Spinal cord (tissue), 10 donors: ENCODE results near the gene TRMO. TPM values are rescaled to one million over a fixed set of nuclear protein-coding genes. Genes with fewer than 3 reads are reported as not detected.

Experiments
- DNase-seq, 6 donors: peaks; one replicate each; pipeline versions ENCODE4 v3.0.0 to v3.0.0-alpha.2; 2013 to 2015; ENCODE audit warnings: low spot score in 6 of 6, low read depth in 4 of 6
- H3K27ac ChIP-seq: one replicate; pipeline ENCODE4 v1.5.1; 2013; ENCODE audit warnings: low read depth, low read length, control low read depth
- H3K27me3 ChIP-seq: one replicate; pipeline ENCODE4 v1.6.1; 2013; ENCODE audit warnings: low read length; ENCODE audit not compliant: control insufficient read depth, insufficient read depth
- H3K36me3 ChIP-seq: one replicate; pipeline ENCODE4 v1.6.1; 2013; ENCODE audit warnings: low read length; ENCODE audit not compliant: control insufficient read depth, insufficient read depth
- H3K4me1 ChIP-seq: one replicate; pipeline ENCODE4 v1.6.1; 2013; ENCODE audit warnings: low read length; ENCODE audit not compliant: control insufficient read depth, insufficient read depth
- H3K4me3 ChIP-seq: one replicate; pipeline ENCODE4 v1.5.1; 2013; ENCODE audit warnings: low read depth, low read length, control low read depth
- H3K9me3 ChIP-seq: one replicate; pipeline ENCODE4 v1.6.1; 2013; ENCODE audit warnings: low read length; ENCODE audit not compliant: control insufficient read depth, insufficient read depth
- WGBS: methylation state at CpG from one replicate; pipeline ENCODE4 v1.1.5; 2013; ENCODE audit warnings: missing lambda C conversion rate; ENCODE audit not compliant: insufficient coverage; 5-methylcytosine and 5-hydroxymethylcytosine counted together
- polyA plus RNA-seq, 2 donors: library from polyadenylated mRNA; unstranded; fragments of 120-200 nt; gene quantifications; one replicate each; pipeline ENCODE4 v1.2.1, GENCODE V29; 2013; ENCODE audit not compliant: insufficient read length in 2 of 2
- total RNA-seq, 2 donors: library from RNA; depleted of rRNA in 1 of 2; stranded (reverse); fragments of 120-200 nt in 1 of 2; fragments of >200 nt in 1 of 2; gene quantifications; one replicate each; pipeline versions ENCODE4 v1.2.3 to v1.2.4, GENCODE V29; 2013 to 2014
- donor health status: healthy.

The TRMO gene
- total and polyA plus RNA-seq, 4 donors, result 13.5 to 21.0 (median 17.1) TPM

DNA sequence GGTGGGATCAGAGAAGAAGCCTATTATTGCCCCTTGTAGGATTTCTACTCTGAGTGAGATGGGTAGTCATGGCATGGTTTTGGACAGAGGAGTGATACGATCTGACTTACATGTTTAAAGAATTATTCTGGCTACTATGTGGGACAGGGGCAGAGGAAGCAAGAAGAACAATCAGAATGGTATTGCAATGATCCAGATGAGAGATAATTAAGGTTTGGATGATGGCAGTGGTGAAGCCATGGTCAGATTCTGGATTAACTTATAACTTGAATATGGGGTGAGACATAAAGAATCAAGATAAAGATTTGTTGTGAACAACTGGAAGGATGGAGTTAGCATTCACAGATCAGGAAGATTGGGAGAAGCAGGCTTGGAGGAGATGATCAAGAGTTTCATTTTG is 19.0 kb upstream of the TRMO start:
- H3K27me3 ChIP-seq, result peaks cover 29% of the 10 kb centered on the region
- H3K36me3 ChIP-seq, result no peaks in the 10 kb centered on the region
- 92% methylated on average over 1 of the region's 1 CpG for WGBS
- no peak overlapping the region for H3K4me3 ChIP-seq
- no peak for DNase-seq
- no peak overlapping the region for H3K27ac ChIP-seq
- H3K9me3 ChIP-seq, result no peaks in the 10 kb centered on the region
- H3K4me1 ChIP-seq, result no peaks in the 10 kb centered on the region

DNA sequence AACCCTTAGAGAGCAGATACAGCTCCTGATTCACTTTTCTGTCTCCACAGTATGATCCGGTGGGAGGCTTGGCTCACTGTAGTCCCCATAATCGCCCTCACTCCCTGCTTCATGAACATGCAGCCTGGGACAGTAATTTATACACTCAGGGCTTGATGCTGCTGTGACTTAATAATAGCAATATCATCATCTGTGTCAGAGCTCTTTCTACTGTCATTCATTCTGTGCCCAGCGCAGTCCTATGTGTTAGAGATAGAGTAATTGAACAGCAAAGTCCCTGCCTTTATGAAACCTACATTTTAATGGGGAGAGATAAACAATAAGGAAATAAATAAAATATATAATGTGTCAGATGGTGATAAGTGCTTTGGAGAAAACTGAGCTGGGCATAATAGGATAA is 18.4 kb upstream of the TRMO start:
- Histone ChIP-seq H3K27me3 (peaks cover 31% of the 10 kb centered on the region), H3K27ac (no peak overlapping the region), H3K9me3 (no peaks in the 10 kb centered on the region), H3K4me1 (no peaks in the 10 kb centered on the region), H3K36me3 (no peaks in the 10 kb centered on the region), H3K4me3 (no peak overlapping the region)
- WGBS, result 80% methylated on average over 1 of the region's 3 CpGs
- no peak for DNase-seq

DNA sequence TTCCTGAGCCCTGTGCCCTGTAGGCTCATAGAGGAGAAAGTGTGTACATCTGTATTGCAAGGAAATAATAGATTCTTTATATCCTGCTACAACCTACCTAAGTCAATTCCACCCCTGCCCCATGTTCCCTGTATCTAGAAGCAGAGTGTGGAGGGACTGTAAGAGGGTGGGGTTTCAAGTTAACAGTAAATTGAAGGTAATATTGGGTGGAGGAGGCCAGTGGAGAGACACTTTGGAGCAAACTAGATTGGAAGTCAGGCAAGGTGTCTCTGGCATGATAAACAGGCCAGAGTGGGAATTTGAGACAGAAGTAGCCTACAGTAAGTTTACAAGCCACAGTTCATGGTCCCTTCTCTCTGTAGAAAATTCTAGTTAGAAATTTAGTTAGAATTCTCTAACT is 17.9 kb upstream of the TRMO start:
- DNase-seq, result no peak
- H3K27ac ChIP-seq, result no peak overlapping the region
- peaks cover 31% of the 10 kb centered on the region for H3K27me3 ChIP-seq

DNA sequence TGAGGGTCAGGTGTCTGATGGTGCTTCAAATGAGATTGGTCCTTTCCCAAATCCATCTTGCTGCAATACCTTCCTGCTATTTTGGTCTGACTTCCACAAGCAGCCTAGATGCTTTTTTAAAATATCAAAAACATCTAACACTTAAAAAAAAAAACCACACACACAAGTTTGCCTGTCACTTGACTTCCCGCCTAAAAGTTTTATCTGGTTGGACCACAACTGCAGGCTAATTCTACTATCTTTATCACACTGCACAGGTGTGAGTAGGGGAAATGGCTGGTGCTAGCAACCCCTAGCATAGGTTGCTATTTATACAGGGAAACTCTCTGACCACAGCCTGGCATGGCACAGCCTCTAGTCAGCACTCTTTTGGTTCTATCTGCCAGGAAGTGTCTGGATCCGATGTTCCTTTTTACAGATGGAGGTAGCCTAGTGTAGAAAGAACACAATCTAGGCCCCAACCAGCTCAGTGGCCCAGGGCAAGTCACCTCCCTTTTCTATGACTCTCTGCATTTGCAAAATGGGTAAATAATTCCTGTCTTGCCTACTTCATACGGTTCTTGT is 15.9 kb upstream of the TRMO start, which contains the start of gene HEMGN:
TSS of gene HEMGN (minus strand) at position 92 of the 564 bp plus-strand sequence. CDS start at position 56, 36 bp downstream.
- Histone ChIP-seq H3K9me3 (no peaks in the 10 kb centered on the region), H3K4me1 (peaks cover 10% of the 10 kb centered on the region), H3K27me3 (peaks cover 19% of the 10 kb centered on the region), H3K4me3 (no peak within 1 kb of the TSS), H3K36me3 (no peaks in the 10 kb centered on the region), H3K27ac (no peak within 1 kb of the TSS)
- WGBS, result 67% methylated on average over 1 of the region's 3 CpGs
- no peak for DNase-seq

More for the DNA sequence above, 17.9 kb upstream of the TRMO start:
- Histone ChIP-seq H3K4me3 (no peak overlapping the region), H3K36me3 (no peaks in the 10 kb centered on the region), H3K4me1 (peaks cover 2% of the 10 kb centered on the region), H3K9me3 (no peaks in the 10 kb centered on the region)

DNA sequence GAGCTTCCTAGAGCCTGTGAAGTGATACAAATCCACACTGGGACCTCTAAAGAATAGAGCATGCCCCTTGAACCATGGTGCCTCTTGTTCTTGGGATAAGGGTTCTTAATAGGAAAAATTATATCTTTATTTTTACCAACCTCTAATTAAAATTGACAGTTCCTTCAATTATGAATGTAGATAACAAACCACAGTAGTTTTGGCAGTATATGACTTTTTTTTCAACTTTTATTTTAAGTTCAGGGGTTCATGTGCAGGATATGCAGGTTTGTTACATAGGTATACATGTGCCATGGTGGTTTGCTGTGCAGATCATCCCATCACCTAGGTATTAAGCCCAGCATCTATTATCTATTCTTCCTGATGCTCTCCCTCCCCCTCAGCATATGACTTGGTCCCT is 14.7 kb upstream of the TRMO start:
- no peak overlapping the region for H3K27ac ChIP-seq
- DNase-seq, result no peak
- peaks cover 10% of the 10 kb centered on the region for H3K4me1 ChIP-seq
- H3K27me3 ChIP-seq, result peaks cover 14% of the 10 kb centered on the region
- H3K9me3 ChIP-seq, result no peaks in the 10 kb centered on the region
- no peak overlapping the region for H3K4me3 ChIP-seq
- no peaks in the 10 kb centered on the region for H3K36me3 ChIP-seq

DNA sequence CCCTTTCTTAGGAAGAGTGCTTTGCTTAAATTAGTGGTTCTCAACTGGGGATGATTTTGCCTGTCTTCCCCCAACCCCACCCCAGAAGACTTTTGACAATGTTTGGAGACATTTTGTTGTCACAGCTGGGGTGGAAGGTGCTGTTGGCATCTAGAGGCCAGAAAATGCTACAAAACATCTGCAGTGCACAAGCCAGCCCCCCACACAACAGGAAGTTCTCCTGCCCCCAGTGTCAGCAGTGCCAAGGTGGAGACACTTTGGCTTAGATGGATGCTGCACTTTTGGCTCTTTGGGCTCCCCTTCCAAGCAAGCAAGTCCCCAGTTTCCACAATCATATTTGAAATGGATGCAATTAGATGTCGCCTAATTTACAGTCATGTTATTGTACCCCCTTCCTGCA is 13.0 kb upstream of the TRMO start:
- Histone ChIP-seq H3K27me3 (peaks cover 20% of the 10 kb centered on the region), H3K36me3 (no peaks in the 10 kb centered on the region), H3K4me1 (peaks cover 10% of the 10 kb centered on the region), H3K27ac (no peak overlapping the region), H3K4me3 (no peak overlapping the region), H3K9me3 (no peaks in the 10 kb centered on the region)
- peak in 1 of 6 donors; percentile 5 for DNase-seq
- no CpG with 5 or more reads among the region's 1 CpG for WGBS

DNA sequence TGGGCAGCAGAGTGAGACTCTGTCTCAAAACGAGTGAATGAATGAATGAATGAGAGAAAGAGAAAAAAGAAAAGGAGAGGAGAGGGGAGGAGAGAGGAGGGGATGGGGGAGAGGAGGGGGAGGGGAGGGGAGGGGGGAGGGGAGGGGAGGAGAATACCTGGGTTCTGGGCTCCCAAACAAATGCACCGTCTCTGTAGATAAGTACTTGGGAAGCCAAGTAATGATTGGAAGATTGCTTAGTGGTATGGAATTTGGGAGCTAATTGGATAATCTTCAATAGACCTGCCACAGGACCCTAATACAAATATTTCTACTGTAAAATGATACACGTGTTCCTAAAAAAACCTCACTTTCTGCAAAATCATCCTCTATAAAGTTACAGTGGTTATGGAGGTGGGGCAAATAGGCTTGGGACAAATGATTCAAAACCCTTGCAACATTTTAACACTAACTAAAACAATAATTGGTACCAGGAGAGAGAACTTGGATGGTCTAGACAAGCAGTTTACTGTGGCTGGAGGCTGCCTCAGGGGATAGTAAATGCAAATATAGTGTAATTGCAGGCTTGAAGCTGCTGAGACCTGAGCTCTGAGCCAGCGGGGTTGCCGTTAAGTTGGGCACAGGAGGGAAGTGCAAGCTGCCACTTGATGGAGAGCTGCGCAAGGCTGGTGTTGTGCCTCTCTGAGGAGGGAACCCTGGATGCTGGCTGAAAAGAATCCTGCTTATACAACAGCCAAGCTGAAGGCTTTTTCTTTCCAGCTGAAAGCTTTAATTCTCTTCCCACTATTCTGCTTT is 12.2 kb upstream of the TRMO start:
- Histone ChIP-seq H3K27me3 (peaks cover 22% of the 10 kb centered on the region), H3K4me1 (peaks cover 10% of the 10 kb centered on the region), H3K4me3 (no peak overlapping the region), H3K9me3 (no peaks in the 10 kb centered on the region), H3K27ac (no peak overlapping the region), H3K36me3 (no peaks in the 10 kb centered on the region)
- peak in 3 of 6 donors; percentile 33 to 87 (median 62) for DNase-seq
- 0% methylated on average over 2 of the region's 6 CpGs for WGBS

DNA sequence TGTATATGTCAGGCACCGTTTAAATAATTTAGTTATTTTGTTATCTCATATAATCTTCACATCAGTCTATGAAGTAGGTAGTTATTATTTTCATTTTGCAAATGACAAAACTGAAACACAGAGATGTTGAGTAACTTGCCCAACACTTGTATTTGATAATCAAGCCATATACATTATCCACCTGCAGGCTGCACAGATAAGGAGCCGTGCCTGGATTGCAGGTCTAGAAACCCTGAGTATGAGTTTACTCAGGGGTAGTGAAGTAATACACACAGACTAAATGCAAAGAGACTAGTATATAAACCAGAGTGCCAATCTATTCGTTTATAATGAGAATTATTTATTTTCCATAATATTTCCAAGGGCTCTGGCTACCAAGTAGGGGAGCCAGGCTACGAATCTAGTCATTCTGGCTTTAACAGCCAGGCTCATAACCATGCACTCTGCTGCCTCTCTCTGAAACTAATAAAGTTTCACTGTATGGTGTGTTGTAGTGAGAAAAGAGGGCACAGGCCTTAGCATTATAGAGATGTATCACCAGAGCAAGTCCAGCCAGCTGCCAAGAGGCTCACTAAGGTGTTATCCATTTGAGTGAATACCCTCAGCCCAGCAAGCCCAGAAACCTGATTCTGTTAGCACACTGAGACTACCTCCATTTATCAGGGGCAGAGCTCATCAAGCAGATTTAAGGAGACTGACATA is 11.1 kb upstream of the TRMO start:
- H3K9me3 ChIP-seq, result no peaks in the 10 kb centered on the region
- no peaks in the 10 kb centered on the region for H3K36me3 ChIP-seq
- H3K4me1 ChIP-seq, result peaks cover 10% of the 10 kb centered on the region
- no peak overlapping the region for H3K4me3 ChIP-seq
- peaks cover 22% of the 10 kb centered on the region for H3K27me3 ChIP-seq
- no peak overlapping the region for H3K27ac ChIP-seq
- no CpG with 5 or more reads among the region's 4 CpGs for WGBS
- DNase-seq, result peak in 1 of 6 donors; percentile 2

DNA sequence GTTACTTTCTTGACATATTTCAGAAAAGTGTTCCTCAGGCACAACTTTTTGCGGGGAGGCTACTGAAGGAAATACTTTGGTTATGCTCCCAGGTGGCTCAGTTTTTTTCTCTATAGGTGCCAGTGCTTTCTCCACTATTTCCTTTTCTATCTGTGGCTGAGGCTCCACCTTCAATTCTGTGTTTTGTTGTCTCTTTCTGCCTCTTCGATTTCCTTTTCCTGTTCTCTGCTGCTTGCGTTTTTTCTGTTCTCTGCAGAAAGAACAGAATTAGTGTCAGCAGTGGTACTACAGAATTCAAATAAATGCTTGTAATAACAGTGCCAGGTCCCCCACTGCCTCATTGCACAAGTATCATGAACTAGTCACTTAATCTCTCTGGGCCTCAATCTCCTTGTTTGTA is 8.7 kb upstream of the TRMO start:
- no peak overlapping the region for H3K4me3 ChIP-seq

More for the DNA sequence above, 8.7 kb upstream of the TRMO start:
- H3K27ac ChIP-seq, result no peak overlapping the region
- no peak for DNase-seq
- H3K9me3 ChIP-seq, result no peaks in the 10 kb centered on the region
- H3K36me3 ChIP-seq, result no peaks in the 10 kb centered on the region
- H3K27me3 ChIP-seq, result peaks cover 25% of the 10 kb centered on the region
- 86% methylated on average over 1 of the region's 3 CpGs for WGBS
- H3K4me1 ChIP-seq, result peaks cover 10% of the 10 kb centered on the region
